GM19372 (cell line): ENCODE measurements around the gene NPR1.

Source experiments
- ATAC-seq: cut with Tn5 transposase; IDR thresholded peaks from one replicate; pipeline ENCODE4 v1.9.1; 2021; ENCODE audit warnings: mild to moderate bottlenecking, low read depth, moderate library complexity; ENCODE audit not compliant: unreplicated experiment

NPR1 gene

GRCh38 chr1:153677718-153678518 lies 570 bp upstream of the NPR1 start:
- ATAC-seq: no peak

- no peak for ATAC-seq
Observed at GRCh38 chr1:153679337-153680119, 1.0 kb downstream of the NPR1 start.

GRCh38 chr1:153680120-153680403 lies 1.6 kb downstream of the NPR1 start:
- ATAC-seq: no peak

GRCh38 chr1:153682730-153683129 lies 4.2 kb downstream of the NPR1 start:
- ATAC-seq: no peak

GRCh38 chr1:153683854-153684253 lies 5.4 kb downstream of the NPR1 start:
- no peak for ATAC-seq

GRCh38 chr1:153684892-153685291 lies 6.4 kb downstream of the NPR1 start:
- no peak for ATAC-seq

GRCh38 chr1:153685544-153686340 lies 7.3 kb downstream of the NPR1 start:
- ATAC-seq: no peak

- ATAC-seq: no peak
Observed at GRCh38 chr1:153687346-153688125, 9.0 kb downstream of the NPR1 start.

- no peak for ATAC-seq
Observed at GRCh38 chr1:153688276-153688675, 9.8 kb downstream of the NPR1 start.

- ATAC-seq: no peak
Observed at GRCh38 chr1:153688736-153689328, 10.3 kb downstream of the NPR1 start.

- ATAC-seq: no peak
Observed at GRCh38 chr1:153693466-153693865, 15.0 kb downstream of the NPR1 start.

GRCh38 chr1:153696741-153697140 lies 18.3 kb downstream of the NPR1 start:
- ATAC-seq: no peak

- no peak for ATAC-seq
Observed at GRCh38 chr1:153697191-153698019, 18.9 kb downstream of the NPR1 start.

- ATAC-seq: no peak
Observed at GRCh38 chr1:153698020-153698922, 19.8 kb downstream of the NPR1 start.

- ATAC-seq: no peak
Observed at GRCh38 chr1:153698923-153699714, 20.6 kb downstream of the NPR1 start.

- ATAC-seq: no peak
Observed at GRCh38 chr1:153699768-153700167, 21.3 kb downstream of the NPR1 start.

GRCh38 chr1:153705484-153705883 lies 27.0 kb downstream of the NPR1 start:
- ATAC-seq: no peak
